Measurements from ENCODE around the gene AQP12B.

- TF ChIP-seq GATA2 (IDR thresholded peaks at IDR 0.05; ENCODE audit: low read depth, low read length), result no peak
- TF ChIP-seq GATA3 (IDR thresholded peaks at IDR 0.05; ENCODE audit: low read depth, low read length), result no peak
These were observed 49.5 kb upstream of the AQP12B start for GRCh38 chr2:240732184-240732583.

All from SH-SY5Y (cell line).